NOMO-1 treated with dmso at 0.1 percent for 144 hours (cell line): ENCODE measurements around the gene MYH9.

ENCODE experiments used
- DNase-seq: peaks from one replicate; lab custom pipeline; 2025; ENCODE audit not compliant: unreplicated experiment; lab: John Stamatoyannopoulos, UW

MYH9 gene

DNA sequence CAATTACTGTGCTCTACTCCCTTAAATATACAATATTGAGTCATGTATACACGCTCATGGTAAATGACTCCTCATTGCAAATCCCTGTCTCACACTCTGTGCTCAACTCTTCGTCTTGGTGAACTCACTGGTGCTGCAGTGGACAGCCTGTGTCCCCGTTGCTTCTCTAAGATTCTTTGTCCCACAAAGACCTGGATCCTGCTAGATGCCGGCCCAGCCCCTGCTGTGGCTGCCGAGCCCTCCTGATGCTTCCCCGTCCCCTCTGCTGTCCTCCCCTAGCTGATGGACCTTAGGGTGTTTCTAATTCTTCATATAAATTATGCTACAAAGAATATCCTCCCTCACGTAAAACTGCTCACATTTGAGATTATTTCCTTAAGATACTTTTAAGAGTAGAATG, 154.0 kb downstream of the MYH9 start:
- no peak for DNase-seq

DNA sequence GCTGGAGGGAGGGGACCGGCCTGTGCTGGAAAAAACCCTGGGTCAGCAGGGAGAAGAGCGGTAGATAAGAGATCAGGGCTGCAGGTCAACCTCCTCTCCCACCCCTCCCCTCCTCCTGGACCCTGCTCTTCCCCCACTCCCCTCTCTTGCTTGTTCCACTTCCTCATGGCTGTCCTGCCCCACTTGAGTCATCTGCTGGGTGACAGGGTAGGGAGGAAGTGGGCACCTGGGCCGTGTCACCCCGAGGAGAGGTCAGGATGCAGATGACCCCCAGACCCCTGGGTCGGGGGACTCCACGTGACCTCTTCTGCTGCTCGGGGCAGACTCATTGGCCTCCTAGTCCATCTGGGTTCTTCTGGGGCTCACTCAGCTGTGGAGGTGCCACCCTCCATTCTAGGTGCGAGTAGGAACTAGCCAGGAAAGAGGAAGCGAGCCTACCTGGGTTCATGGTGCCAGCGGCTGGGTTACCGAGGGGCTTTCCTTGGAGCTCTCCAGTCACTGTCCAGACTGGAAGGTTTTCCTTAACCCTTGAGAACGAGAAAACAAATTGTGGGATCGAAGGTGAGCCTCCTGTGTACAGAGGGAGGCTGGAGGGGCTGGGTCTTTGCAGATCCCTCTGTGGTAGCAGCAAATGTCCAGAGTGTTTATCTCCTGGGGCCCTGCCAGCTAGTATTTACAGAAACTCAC, 154.9 kb downstream of the MYH9 start:
- no peak for DNase-seq
